ENCODE results near the gene POMT1. TPM values are rescaled to one million over a fixed set of nuclear protein-coding genes. Genes with fewer than 3 reads are reported as not detected.

POMT1 gene
- total RNA-seq, 1 donor from 2014 or later, result 57.6 TPM

DNA sequence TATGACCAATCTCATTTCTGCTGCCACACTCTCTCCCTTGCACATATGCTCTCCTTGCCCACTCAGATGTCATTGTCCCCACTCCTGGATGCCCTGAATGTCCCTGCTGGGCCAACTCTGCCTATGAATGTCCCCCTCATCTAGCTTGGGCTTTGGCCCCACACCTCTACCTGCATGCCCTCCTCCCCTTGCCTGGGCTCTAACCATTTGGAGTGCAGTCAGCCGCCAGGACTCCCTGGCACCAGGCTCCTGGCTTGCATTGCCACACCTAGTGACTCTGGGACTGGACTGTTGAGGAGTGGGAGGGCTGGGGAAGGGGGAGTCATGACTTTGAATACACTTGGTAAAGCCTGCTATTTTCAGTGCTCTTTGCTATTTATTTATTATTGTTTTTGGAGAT is 41.6 kb upstream of the POMT1 start:
- Mint-ChIP-seq H3K9me3 (ENCODE audit: unreplicated experiment) (no peaks in the 10 kb centered on the region), H3K27ac (ENCODE audit: unreplicated experiment) (no peak overlapping the region), H3K4me1 (ENCODE audit: unreplicated experiment) (peaks cover 18% of the 10 kb centered on the region), H3K27me3 (ENCODE audit: unreplicated experiment) (peaks cover 12% of the 10 kb centered on the region), H3K4me3 (ENCODE audit: unreplicated experiment) (peak overlapping the region; percentile 5), H3K36me3 (ENCODE audit: low read depth, unreplicated experiment) (peaks cover 66% of the 10 kb centered on the region)
- no peak for DNase-seq (ENCODE audit: low spot score)
- TF ChIP-seq, protein P1, sequence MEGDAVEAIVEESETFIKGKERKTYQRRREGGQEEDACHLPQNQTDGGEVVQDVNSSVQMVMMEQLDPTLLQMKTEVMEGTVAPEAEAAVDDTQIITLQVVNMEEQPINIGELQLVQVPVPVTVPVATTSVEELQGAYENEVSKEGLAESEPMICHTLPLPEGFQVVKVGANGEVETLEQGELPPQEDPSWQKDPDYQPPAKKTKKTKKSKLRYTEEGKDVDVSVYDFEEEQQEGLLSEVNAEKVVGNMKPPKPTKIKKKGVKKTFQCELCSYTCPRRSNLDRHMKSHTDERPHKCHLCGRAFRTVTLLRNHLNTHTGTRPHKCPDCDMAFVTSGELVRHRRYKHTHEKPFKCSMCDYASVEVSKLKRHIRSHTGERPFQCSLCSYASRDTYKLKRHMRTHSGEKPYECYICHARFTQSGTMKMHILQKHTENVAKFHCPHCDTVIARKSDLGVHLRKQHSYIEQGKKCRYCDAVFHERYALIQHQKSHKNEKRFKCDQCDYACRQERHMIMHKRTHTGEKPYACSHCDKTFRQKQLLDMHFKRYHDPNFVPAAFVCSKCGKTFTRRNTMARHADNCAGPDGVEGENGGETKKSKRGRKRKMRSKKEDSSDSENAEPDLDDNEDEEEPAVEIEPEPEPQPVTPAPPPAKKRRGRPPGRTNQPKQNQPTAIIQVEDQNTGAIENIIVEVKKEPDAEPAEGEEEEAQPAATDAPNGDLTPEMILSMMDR (IDR thresholded peaks at IDR 0.05; ENCODE audit: unreplicated experiment), result no peak

DNA sequence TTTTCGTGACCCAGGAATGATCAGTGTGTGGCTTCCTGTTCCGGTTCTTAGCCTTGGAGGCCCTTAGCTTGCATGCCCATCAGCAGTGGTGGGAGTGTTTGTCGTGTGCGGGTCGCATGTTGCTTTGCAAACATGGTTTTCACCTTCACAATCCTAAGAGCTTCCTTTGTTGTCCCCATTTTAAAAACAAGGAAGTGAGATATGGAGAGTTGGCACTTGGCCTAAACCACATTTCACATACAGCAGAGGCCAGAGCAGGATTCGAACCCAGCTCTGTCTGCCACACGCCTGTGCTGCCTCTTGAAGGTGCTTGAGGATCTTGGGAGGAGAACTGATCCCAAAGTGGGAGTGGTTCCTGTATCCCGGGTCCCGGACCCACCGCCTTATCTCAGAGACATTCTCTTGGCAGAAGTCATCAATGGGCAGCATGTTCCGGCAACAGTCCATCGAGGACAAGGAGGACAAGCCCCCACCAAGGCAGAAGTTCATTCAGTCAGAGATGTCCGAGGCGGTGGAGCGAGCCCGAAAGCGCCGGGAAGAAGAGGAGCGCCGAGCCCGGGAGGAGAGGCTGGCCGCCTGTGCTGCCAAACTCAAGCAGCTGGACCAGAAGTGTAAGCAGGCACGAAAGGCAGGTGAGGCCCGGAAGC is 38.2 kb upstream of the POMT1 start:
- Mint-ChIP-seq H3K27ac (ENCODE audit: unreplicated experiment) (no peak overlapping the region), H3K36me3 (ENCODE audit: low read depth, unreplicated experiment) (peaks cover 61% of the 10 kb centered on the region), H3K9me3 (ENCODE audit: unreplicated experiment) (no peaks in the 10 kb centered on the region), H3K27me3 (ENCODE audit: unreplicated experiment) (peaks cover 6% of the 10 kb centered on the region), H3K4me3 (ENCODE audit: unreplicated experiment) (peak overlapping the region; percentile 21), H3K4me1 (ENCODE audit: unreplicated experiment) (peaks cover 23% of the 10 kb centered on the region)
- DNase-seq (ENCODE audit: low spot score), result no peak
- TF ChIP-seq, protein P1 (IDR thresholded peaks at IDR 0.05; ENCODE audit: unreplicated experiment), result no peak

DNA sequence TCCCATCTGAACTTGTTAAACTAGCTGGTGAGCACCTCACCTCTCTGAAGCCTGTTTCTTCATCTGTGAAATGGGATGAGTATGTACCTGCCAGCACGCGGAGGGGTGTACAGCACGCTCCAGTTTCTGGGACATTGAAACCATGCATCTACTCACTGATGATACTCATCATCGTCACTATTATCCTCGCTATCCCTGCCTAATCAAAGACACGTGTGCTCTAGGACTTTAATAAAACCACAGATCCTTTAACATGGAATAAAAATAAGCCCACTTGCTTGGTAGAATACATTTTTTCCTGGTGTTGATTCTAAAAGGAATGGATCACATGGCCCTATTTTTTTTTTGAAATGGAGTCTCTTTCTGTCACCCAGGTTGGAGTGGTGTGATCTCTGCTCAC is 37.3 kb upstream of the POMT1 start:
- TF ChIP-seq, protein P1 (IDR thresholded peaks at IDR 0.05; ENCODE audit: unreplicated experiment), result no peak
- Mint-ChIP-seq H3K27ac (ENCODE audit: unreplicated experiment) (no peak overlapping the region), H3K9me3 (ENCODE audit: unreplicated experiment) (no peaks in the 10 kb centered on the region), H3K36me3 (ENCODE audit: low read depth, unreplicated experiment) (peaks cover 64% of the 10 kb centered on the region), H3K27me3 (ENCODE audit: unreplicated experiment) (peaks cover 9% of the 10 kb centered on the region), H3K4me1 (ENCODE audit: unreplicated experiment) (peaks cover 23% of the 10 kb centered on the region), H3K4me3 (ENCODE audit: unreplicated experiment) (no peak overlapping the region)
- no peak for DNase-seq (ENCODE audit: low spot score)

DNA sequence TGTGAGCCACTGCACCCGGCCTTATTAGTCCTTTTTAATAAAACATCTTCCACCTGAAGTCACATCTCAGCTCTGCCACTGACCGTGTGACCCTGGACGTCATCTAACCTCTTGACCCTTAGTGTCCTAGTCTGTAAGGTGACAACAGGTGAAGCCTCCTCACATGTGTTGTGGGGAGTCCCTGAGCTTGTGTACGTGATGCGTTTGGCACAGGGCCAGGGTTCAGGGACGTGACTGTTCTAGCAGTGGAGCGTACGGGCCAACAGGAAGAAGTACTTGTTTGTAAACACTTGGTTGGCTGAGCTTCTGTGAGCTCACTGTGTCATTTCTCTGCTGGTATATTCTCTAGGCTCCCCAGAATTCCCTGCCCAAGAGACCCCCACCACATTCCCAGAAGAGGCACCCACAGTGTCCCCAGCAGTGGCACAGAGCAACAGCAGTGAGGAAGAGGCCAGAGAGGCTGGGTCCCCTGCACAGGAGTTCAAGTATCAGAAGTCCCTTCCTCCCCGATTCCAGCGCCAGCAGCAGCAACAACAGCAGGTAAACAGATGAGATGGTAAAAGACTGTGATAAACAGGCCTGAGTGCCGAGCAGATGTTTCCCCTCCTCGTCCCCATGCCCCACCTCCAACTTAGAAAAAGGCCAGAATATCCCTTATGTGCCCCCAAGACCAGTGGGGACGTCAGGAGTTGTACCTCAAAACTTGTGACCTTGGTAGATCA is 35.3 kb upstream of the POMT1 start:
- TF ChIP-seq, protein P1 (IDR thresholded peaks at IDR 0.05; ENCODE audit: unreplicated experiment), result no peak
- peaks cover 23% of the 10 kb centered on the region for H3K4me1 Mint-ChIP-seq (ENCODE audit: unreplicated experiment)
- peaks cover 57% of the 10 kb centered on the region for H3K36me3 Mint-ChIP-seq (ENCODE audit: low read depth, unreplicated experiment)
- H3K9me3 Mint-ChIP-seq (ENCODE audit: unreplicated experiment), result no peaks in the 10 kb centered on the region
- peaks cover 11% of the 10 kb centered on the region for H3K27me3 Mint-ChIP-seq (ENCODE audit: unreplicated experiment)
- H3K27ac Mint-ChIP-seq (ENCODE audit: unreplicated experiment), result no peak overlapping the region
- DNase-seq (ENCODE audit: low spot score), result no peak
- peak overlapping the region; percentile 71 for H3K4me3 Mint-ChIP-seq (ENCODE audit: unreplicated experiment)

DNA sequence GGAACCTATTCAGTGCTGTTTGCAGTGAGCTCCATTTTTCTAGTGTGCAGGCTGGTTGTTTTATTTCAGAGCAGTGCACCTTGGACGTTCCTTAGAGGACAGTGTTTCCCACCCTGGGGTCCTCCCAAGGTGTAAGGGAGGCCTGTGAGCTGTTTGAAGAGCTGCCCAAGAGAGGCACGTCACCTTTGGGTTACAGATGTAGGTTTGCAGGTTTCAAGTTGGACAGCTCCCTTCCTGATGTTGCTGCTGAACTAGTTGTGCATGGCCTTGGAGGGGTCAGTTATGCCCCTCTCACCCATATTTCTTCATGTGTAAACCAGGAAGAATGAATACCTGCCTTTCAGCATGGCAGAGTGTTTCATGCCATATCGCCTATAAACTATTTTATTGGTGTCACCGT is 34.7 kb upstream of the POMT1 start:
- peaks cover 11% of the 10 kb centered on the region for H3K27me3 Mint-ChIP-seq (ENCODE audit: unreplicated experiment)
- no peak overlapping the region for H3K4me3 Mint-ChIP-seq (ENCODE audit: unreplicated experiment)
- no peak overlapping the region for H3K27ac Mint-ChIP-seq (ENCODE audit: unreplicated experiment)
- H3K4me1 Mint-ChIP-seq (ENCODE audit: unreplicated experiment), result peaks cover 20% of the 10 kb centered on the region
- TF ChIP-seq, protein P1 (IDR thresholded peaks at IDR 0.05; ENCODE audit: unreplicated experiment), result no peak
- no peak for DNase-seq (ENCODE audit: low spot score)
- H3K9me3 Mint-ChIP-seq (ENCODE audit: unreplicated experiment), result no peaks in the 10 kb centered on the region
- peaks cover 58% of the 10 kb centered on the region for H3K36me3 Mint-ChIP-seq (ENCODE audit: low read depth, unreplicated experiment)
